HepG2 (cell line): ENCODE measurements around the gene C19orf33. TPM values are rescaled to one million over a fixed set of nuclear protein-coding genes. Genes with fewer than 3 reads are reported as not detected.

Experiments
- ATRX ChIP-seq: sonication (generic); formaldehyde crosslinking; IDR thresholded peaks from 2 replicates; pipeline ENCODE4 v1.4.0; 2020; ENCODE audit warnings: missing genetic modification reagents, borderline replicate concordance
- CENPT ChIP-seq: sonication (generic); formaldehyde crosslinking; IDR thresholded peaks from 2 replicates; pipeline ENCODE4 v1.8.0; 2022; ENCODE audit warnings: low read depth, mild to moderate bottlenecking, moderate library complexity, missing genetic modification reagents
- CHD4 ChIP-seq: fragments of 200-600 bp; sonication (generic); IDR thresholded peaks from 2 replicates; pipeline ENCODE4 v1.7.0; 2017; ENCODE audit warnings: mild to moderate bottlenecking, low read length, borderline replicate concordance
- CSRNP2 ChIP-seq: sonication (generic); formaldehyde crosslinking; conservative IDR thresholded peaks from 2 replicates; pipeline ENCODE4 v1.8.0; 2022; ENCODE audit warnings: low read depth, missing genetic modification reagents
- HNF1A ChIP-seq, 2 experiments: sonication (generic) in 1 of 2; formaldehyde crosslinking in 1 of 2; IDR thresholded peaks; 2 replicates each; pipeline versions ENCODE4 v1.4.0 to v1.6.1; 2016 to 2020; ENCODE audit warnings: borderline replicate concordance in 1 of 2, low read depth in 1 of 2, mild to moderate bottlenecking in 1 of 2, missing genetic modification reagents in 1 of 2
- KDM5B ChIP-seq: sonication (generic); formaldehyde crosslinking; IDR thresholded peaks from 2 replicates; pipeline ENCODE4 v1.4.0; 2020; ENCODE audit warnings: missing genetic modification reagents, mild to moderate bottlenecking, borderline replicate concordance
- KLF15 ChIP-seq: sonication (generic); formaldehyde crosslinking; IDR thresholded peaks from 2 replicates; pipeline ENCODE4 v1.8.1; 2023; ENCODE audit warnings: borderline replicate concordance, mild to moderate bottlenecking, inconsistent platforms, missing genetic modification reagents, mixed read lengths
- MEIS2 ChIP-seq: sonication (generic); formaldehyde crosslinking; IDR thresholded peaks from 2 replicates; pipeline ENCODE4 v1.9.0; 2021; ENCODE audit warnings: mild to moderate bottlenecking, missing genetic modification reagents
- POLR2G ChIP-seq: fragments of 200-400 bp; formaldehyde crosslinking; IDR thresholded peaks from 2 replicates; pipeline ENCODE4 v1.6.1; 2018; ENCODE audit warnings: mild to moderate bottlenecking, low read depth, low read length, moderate library complexity
- SALL1 ChIP-seq: sonication (generic); formaldehyde crosslinking; IDR thresholded peaks from 2 replicates; pipeline ENCODE4 v1.8.0; 2022; ENCODE audit warnings: mild to moderate bottlenecking, missing genetic modification reagents
- THAP11 ChIP-seq: IDR thresholded peaks from 2 replicates; pipeline ENCODE4 v1.6.1; 2016; ENCODE audit warnings: missing biosample characterization, missing genetic modification reagents
- ZC3H13 ChIP-seq: sonication (generic); formaldehyde crosslinking; IDR thresholded peaks from 2 replicates; pipeline ENCODE4 v1.8.1; 2023; ENCODE audit warnings: mild to moderate bottlenecking, missing genetic modification reagents, moderate library complexity
- ZNF136 ChIP-seq: sonication (generic); formaldehyde crosslinking; IDR thresholded peaks from 2 replicates; pipeline ENCODE4 v1.8.1; 2022; ENCODE audit warnings: low read depth, mild to moderate bottlenecking, moderate library complexity, missing genetic modification reagents
- ZNF160 ChIP-seq: sonication (generic); formaldehyde crosslinking; IDR thresholded peaks from 2 replicates; pipeline ENCODE4 v1.8.0; 2022; ENCODE audit warnings: mild to moderate bottlenecking, inconsistent platforms, missing genetic modification reagents
- ZNF20 ChIP-seq: sonication (generic); formaldehyde crosslinking; IDR thresholded peaks from 2 replicates; pipeline ENCODE4 v1.4.0; 2020; ENCODE audit warnings: mild to moderate bottlenecking, moderate library complexity, missing genetic modification reagents
- ZNF263 ChIP-seq: sonication (generic); formaldehyde crosslinking; IDR thresholded peaks from 2 replicates; pipeline ENCODE4 v1.4.0; 2020; ENCODE audit warnings: missing genetic modification reagents
- ZNF550 ChIP-seq: sonication (generic); formaldehyde crosslinking; IDR thresholded peaks from 2 replicates; pipeline ENCODE4 v1.4.0; 2020; ENCODE audit warnings: mild to moderate bottlenecking, missing genetic modification reagents, borderline replicate concordance
- ZNF563 ChIP-seq: sonication (generic); formaldehyde crosslinking; IDR thresholded peaks from 2 replicates; pipeline ENCODE4 v1.8.0; 2022; ENCODE audit warnings: mild to moderate bottlenecking, moderate library complexity, missing genetic modification reagents
- ZNF629 ChIP-seq: sonication (generic); formaldehyde crosslinking; conservative IDR thresholded peaks from 2 replicates; pipeline ENCODE4 v1.5.0; 2020; ENCODE audit warnings: missing genetic modification reagents
- ZNF747 ChIP-seq: sonication (generic); formaldehyde crosslinking; IDR thresholded peaks from 2 replicates; pipeline ENCODE4 v1.8.1; 2023; ENCODE audit warnings: missing genetic modification reagents, mild to moderate bottlenecking, borderline replicate concordance
- polyA plus RNA-seq, 8 experiments: library from polyadenylated mRNA; depleted of rRNA in 3 of 8; stranded (reverse) in 7 of 8; unstranded in 1 of 8; fragments of >200 nt; fragmentation: Illumina TruSeq in 4 of 8; extraction: Trizol in 4 of 8; gene quantifications; 2 replicates each; pipeline versions ENCODE4 v1.2.1 to v1.2.3, GENCODE V29; 2011 to 2016; ENCODE audit warnings: low read depth in 4 of 8, missing spikeins in 1 of 8, mixed read lengths in 1 of 8; ENCODE audit not compliant: insufficient read depth in 1 of 8
- total RNA-seq, 5 experiments: library from RNA; depleted of rRNA; stranded (reverse); fragments of >200 nt; fragmentation: Illumina TruSeq; extraction: Trizol; gene quantifications; 2 replicates each; pipeline ENCODE4 v1.2.3, GENCODE V29; 2016; ENCODE audit warnings: low read depth in 1 of 5
- TF ChIP-seq, protein P1 (sequence below): sonication (generic); formaldehyde crosslinking; conservative IDR thresholded peaks from 2 replicates; pipeline ENCODE4 v1.4.0; 2020; ENCODE audit warnings: missing genetic modification reagents

C19orf33 gene
- total and polyA plus RNA-seq, 2 of the 13 experiments (the other 11 are each of a cell fraction or from before 2014, with no cell fraction given): 2.5 to 3.3 TPM

GRCh38 chr19:38315657-38316476, 11.8 kb downstream of the C19orf33 start, which contains the start of gene YIF1B (continued):
- TF ChIP-seq KDM5B (CRISPR knock-in tag): no peak; the same call in 1 of the 2 replicates
- TF ChIP-seq MEIS2 (CRISPR knock-in tag): peak; percentile 44; the same call in 1 of the 2 replicates
- TF ChIP-seq HNF1A (IDR thresholded peaks at IDR 0.05; ENCODE audit: low read depth): no peak
- no peak for TF ChIP-seq HNF1A (CRISPR knock-in tag; IDR thresholded peaks at IDR 0.05; ENCODE audit: borderline replicate concordance)
- TF ChIP-seq ZC3H13: no peak
- TF ChIP-seq, protein P1, sequence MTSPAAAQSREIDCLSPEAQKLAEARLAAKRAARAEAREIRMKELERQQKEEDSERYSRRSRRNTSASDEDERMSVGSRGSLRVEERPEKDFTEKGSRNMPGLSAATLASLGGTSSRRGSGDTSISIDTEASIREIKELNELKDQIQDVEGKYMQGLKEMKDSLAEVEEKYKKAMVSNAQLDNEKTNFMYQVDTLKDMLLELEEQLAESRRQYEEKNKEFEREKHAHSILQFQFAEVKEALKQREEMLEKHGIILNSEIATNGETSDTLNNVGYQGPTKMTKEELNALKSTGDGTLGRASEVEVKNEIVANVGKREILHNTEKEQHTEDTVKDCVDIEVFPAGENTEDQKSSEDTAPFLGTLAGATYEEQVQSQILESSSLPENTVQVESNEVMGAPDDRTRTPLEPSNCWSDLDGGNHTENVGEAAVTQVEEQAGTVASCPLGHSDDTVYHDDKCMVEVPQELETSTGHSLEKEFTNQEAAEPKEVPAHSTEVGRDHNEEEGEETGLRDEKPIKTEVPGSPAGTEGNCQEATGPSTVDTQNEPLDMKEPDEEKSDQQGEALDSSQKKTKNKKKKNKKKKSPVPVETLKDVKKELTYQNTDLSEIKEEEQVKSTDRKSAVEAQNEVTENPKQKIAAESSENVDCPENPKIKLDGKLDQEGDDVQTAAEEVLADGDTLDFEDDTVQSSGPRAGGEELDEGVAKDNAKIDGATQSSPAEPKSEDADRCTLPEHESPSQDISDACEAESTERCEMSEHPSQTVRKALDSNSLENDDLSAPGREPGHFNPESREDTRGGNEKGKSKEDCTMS (CRISPR knock-in tag): no peak
- TF ChIP-seq ZNF20 (CRISPR knock-in tag): no peak
- no peak for TF ChIP-seq ZNF563 (CRISPR knock-in tag)
- TF ChIP-seq THAP11 (CRISPR knock-in tag): peak; percentile 84
- 0 out of 2 replicates have a peak, but pooled peaks have one; percentile 14 for TF ChIP-seq ZNF629
- TF ChIP-seq ATRX (CRISPR knock-in tag): no peak
- TF ChIP-seq ZNF160 (CRISPR knock-in tag): peak; percentile 30; the same call in 1 of the 2 replicates
- no peak for TF ChIP-seq ZNF550 (CRISPR knock-in tag)
- TF ChIP-seq ZNF263: no peak
- no peak for TF ChIP-seq CSRNP2 (CRISPR knock-in tag)
- TF ChIP-seq CENPT (CRISPR knock-in tag): no peak
- TF ChIP-seq ZNF747 (CRISPR knock-in tag): no peak
- no peak for TF ChIP-seq ZNF136 (CRISPR knock-in tag)
- 0 out of 2 replicates have a peak, but pooled peaks have one; percentile 60 for TF ChIP-seq CHD4
- TF ChIP-seq POLR2G: peak; percentile 48
- peak; percentile 34; the same call in 1 of the 2 replicates for TF ChIP-seq SALL1 (CRISPR knock-in tag)
- TF ChIP-seq KLF15: no peak
